Measurements from ENCODE around the gene PPP2R3A. TPM values are rescaled to one million over a fixed set of nuclear protein-coding genes. Genes with fewer than 3 reads are reported as not detected.

Gene PPP2R3A
- total and polyA plus RNA-seq, 3 donors from 2014 or later: 12.2 to 41.7 (median 35.4) TPM

- Histone ChIP-seq H3K4me1 (peaks cover 16% of the 10 kb centered on the region), H3K9me3 (no peaks in the 10 kb centered on the region), H3K27ac (peak overlapping the region; percentile 99 to 100), H3K36me3 (ENCODE audit: low read depth, missing control alignments) (no peaks in the 10 kb centered on the region), H3K4me3 (peak overlapping the region; percentile 93 to 94), H3K27me3 (no peaks in the 10 kb centered on the region)
- WGBS, 2 donors: 0 to 1% methylated on average over 33 to 61 of the region's 64 CpGs
- TF ChIP-seq POLR2A (IDR thresholded peaks at IDR 0.05): no peak
- TF ChIP-seq CTCF (IDR thresholded peaks at IDR 0.05): no peak
- intact Hi-C loops (cut with DNase I; ENCODE audit: low total_unique reads): loop anchor here (5.0 to 10.0 kb wide), 2 partner anchors 56 to 122 kb away; partner anchors contain the start of gene PCCB
- peak; percentile 98 for DNase-seq
These were observed 231.1 kb downstream of the PPP2R3A start for GRCh38 chr3:136196401-136197158.

- peaks cover 13% of the 10 kb centered on the region for H3K4me1 ChIP-seq
- H3K9me3 ChIP-seq: no peaks in the 10 kb centered on the region
- intact Hi-C loops (cut with DNase I; ENCODE audit: low total_unique reads): loop anchor here (5.0 to 10.0 kb wide), 2 partner anchors 55 to 122 kb away; partner anchors contain the start of gene PCCB
- H3K27ac ChIP-seq: peak overlapping the region; percentile 99 to 100
- WGBS, 2 donors: 9 to 11% methylated on average over 15 of the region's 15 CpGs
- no peak for TF ChIP-seq POLR2A (IDR thresholded peaks at IDR 0.05)
- TF ChIP-seq CTCF (IDR thresholded peaks at IDR 0.05): no peak
- peak overlapping the region; percentile 93 to 94 for H3K4me3 ChIP-seq
- no peaks in the 10 kb centered on the region for H3K27me3 ChIP-seq
- no peaks in the 10 kb centered on the region for H3K36me3 ChIP-seq (ENCODE audit: low read depth, missing control alignments)
- DNase-seq: no peak
These were observed 231.7 kb downstream of the PPP2R3A start for GRCh38 chr3:136197159-136197793.

Small RNA genes lying within 50 kb of the gene (small RNA-seq; reads per million reads assigned to genes)
- gene AC092989.1: 0 reads per million in 2 donors

Other genes starting within 250 kb of the PPP2R3A start
- 10 to 100 TPM; 48.7 to 56.9 TPM for gene MSL2, start 230.6 kb downstream of the PPP2R3A start, total RNA-seq
- gene MSL2, start 230.6 kb downstream of the PPP2R3A start, polyA plus RNA-seq (ENCODE audit: insufficient read depth, low read depth, low replicate concordance): 33.9 TPM